Measurements from ENCODE around the gene TSPO. TPM values are rescaled to one million over a fixed set of nuclear protein-coding genes. Genes with fewer than 3 reads are reported as not detected.

Gene TSPO
- total RNA-seq, 1 experiment from 2014 or later, result 195 TPM

DNA sequence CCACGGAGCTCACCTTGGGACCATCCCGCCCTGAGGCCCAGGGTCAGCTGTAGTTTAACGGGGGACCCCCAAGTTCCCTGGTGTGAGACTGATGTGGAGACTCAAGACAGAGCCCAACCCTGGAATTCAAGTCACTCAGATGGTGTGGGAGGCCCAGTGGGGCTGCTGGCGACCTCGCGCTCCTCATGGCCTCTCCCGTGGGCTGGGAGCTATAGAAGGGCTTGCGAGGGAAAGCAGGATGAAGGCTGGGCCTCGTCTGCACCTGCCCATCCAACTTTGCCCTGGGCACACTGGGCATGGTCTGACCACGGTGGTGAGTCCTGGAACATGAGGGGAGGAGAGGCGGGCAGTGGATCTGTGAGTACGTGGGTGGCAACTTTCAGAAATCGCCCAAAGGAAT, 49.2 kb downstream of the TSPO start:
- CTCF ChIA-PET, result no interaction called here
- H3K36me3 Mint-ChIP-seq (ENCODE audit: insufficient read depth, unreplicated experiment), result no peaks in the 10 kb centered on the region
- no peak overlapping the region for H3K4me3 Mint-ChIP-seq (ENCODE audit: low read depth, unreplicated experiment)

DNA sequence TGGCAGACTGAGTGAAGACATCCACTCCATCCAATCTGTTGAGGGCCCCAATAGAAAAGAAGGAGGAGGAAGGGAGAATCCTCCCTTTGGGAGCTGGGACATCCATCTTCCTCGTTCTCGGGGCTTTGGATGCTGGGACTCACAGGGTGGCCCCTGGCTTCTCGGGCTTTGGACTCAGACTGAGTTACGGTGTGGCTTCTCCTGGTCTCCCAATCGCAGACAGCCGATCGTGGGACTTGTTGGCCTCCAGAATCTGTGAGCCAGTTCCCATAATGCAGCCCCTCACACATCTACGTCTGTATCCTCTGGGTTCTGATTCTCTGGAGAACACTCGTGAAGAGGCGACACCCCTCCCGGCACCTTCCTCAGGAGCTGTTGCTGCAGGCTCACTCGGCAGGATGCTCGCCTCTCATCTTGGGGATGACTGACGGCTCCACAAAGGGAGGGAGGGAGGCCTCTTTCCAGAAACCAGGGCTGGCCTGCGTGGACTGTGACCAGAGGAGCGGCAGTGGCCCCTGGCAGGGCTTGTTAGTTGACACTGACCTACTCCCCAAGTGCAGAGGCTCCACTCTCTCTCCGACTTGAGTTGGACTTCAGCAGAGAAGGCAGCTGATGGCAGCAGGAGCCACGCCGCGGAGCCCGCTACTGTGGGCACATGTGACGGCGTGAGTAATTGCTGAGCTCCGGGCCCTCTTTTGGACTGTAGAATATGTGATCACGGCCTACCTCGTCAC, 50.3 kb downstream of the TSPO start:
- H3K4me1 Mint-ChIP-seq (ENCODE audit: low read depth, unreplicated experiment), result peaks cover 12% of the 10 kb centered on the region
- H3K27me3 Mint-ChIP-seq (ENCODE audit: unreplicated experiment), result peaks cover 44% of the 10 kb centered on the region
- DNase-seq, result no peak
- TF ChIP-seq, protein P1, sequence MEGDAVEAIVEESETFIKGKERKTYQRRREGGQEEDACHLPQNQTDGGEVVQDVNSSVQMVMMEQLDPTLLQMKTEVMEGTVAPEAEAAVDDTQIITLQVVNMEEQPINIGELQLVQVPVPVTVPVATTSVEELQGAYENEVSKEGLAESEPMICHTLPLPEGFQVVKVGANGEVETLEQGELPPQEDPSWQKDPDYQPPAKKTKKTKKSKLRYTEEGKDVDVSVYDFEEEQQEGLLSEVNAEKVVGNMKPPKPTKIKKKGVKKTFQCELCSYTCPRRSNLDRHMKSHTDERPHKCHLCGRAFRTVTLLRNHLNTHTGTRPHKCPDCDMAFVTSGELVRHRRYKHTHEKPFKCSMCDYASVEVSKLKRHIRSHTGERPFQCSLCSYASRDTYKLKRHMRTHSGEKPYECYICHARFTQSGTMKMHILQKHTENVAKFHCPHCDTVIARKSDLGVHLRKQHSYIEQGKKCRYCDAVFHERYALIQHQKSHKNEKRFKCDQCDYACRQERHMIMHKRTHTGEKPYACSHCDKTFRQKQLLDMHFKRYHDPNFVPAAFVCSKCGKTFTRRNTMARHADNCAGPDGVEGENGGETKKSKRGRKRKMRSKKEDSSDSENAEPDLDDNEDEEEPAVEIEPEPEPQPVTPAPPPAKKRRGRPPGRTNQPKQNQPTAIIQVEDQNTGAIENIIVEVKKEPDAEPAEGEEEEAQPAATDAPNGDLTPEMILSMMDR (IDR thresholded peaks at IDR 0.05; ENCODE audit: unreplicated experiment), result no peak
- CTCF ChIA-PET, result no interaction called here
- H3K9me3 Mint-ChIP-seq (ENCODE audit: low read depth, unreplicated experiment), result no peaks in the 10 kb centered on the region
- no peaks in the 10 kb centered on the region for H3K36me3 Mint-ChIP-seq (ENCODE audit: insufficient read depth, unreplicated experiment)
- intact Hi-C loops (cut with micrococcal nuclease; ENCODE audit: unreplicated experiment), result no loop called here
- BruUV-seq (replicated peaks), result no TSS peak
- H3K27ac Mint-ChIP-seq (ENCODE audit: unreplicated experiment), result no peak overlapping the region
- H3K4me3 Mint-ChIP-seq (ENCODE audit: low read depth, unreplicated experiment), result no peak overlapping the region

More for the DNA sequence above, 49.2 kb downstream of the TSPO start:
- no peak overlapping the region for H3K27ac Mint-ChIP-seq (ENCODE audit: unreplicated experiment)
- peaks cover 12% of the 10 kb centered on the region for H3K4me1 Mint-ChIP-seq (ENCODE audit: low read depth, unreplicated experiment)
- no TSS peak for BruUV-seq (replicated peaks)
- intact Hi-C loops (cut with micrococcal nuclease; ENCODE audit: unreplicated experiment), result no loop called here
- DNase-seq, result no peak
- no peaks in the 10 kb centered on the region for H3K9me3 Mint-ChIP-seq (ENCODE audit: low read depth, unreplicated experiment)
- TF ChIP-seq, protein P1 (IDR thresholded peaks at IDR 0.05; ENCODE audit: unreplicated experiment), result no peak
- peaks cover 34% of the 10 kb centered on the region for H3K27me3 Mint-ChIP-seq (ENCODE audit: unreplicated experiment)

DNA sequence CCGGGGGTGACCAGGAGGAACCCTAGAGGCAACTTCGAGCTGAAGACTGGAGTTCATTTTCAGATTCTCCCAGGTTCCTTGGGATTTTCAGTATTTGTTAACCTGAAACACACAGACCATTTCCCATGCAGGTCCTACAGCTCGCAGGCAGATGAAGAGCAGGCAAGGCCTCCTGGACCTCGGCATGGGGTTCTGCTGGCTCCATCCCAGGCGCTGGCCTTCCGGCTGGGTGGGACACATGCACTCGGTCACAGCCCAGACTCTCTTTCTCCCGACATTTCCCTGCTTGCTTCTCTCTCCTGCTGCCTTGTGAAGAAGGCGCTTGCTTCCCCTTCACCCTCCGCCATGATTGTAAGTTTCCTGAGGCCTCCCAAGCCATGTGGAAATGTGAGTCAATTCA, 51.0 kb downstream of the TSPO start:
- CTCF ChIA-PET, result no interaction called here
- TF ChIP-seq, protein P1 (IDR thresholded peaks at IDR 0.05; ENCODE audit: unreplicated experiment), result no peak
- Mint-ChIP-seq H3K4me1 (ENCODE audit: low read depth, unreplicated experiment) (peaks cover 12% of the 10 kb centered on the region), H3K27me3 (ENCODE audit: unreplicated experiment) (peaks cover 48% of the 10 kb centered on the region), H3K27ac (ENCODE audit: unreplicated experiment) (no peak overlapping the region), H3K9me3 (ENCODE audit: low read depth, unreplicated experiment) (no peaks in the 10 kb centered on the region), H3K36me3 (ENCODE audit: insufficient read depth, unreplicated experiment) (no peaks in the 10 kb centered on the region), H3K4me3 (ENCODE audit: low read depth, unreplicated experiment) (no peak overlapping the region)
- no TSS peak for BruUV-seq (replicated peaks)
- intact Hi-C loops (cut with micrococcal nuclease; ENCODE audit: unreplicated experiment), result no loop called here
- DNase-seq, result no peak

DNA sequence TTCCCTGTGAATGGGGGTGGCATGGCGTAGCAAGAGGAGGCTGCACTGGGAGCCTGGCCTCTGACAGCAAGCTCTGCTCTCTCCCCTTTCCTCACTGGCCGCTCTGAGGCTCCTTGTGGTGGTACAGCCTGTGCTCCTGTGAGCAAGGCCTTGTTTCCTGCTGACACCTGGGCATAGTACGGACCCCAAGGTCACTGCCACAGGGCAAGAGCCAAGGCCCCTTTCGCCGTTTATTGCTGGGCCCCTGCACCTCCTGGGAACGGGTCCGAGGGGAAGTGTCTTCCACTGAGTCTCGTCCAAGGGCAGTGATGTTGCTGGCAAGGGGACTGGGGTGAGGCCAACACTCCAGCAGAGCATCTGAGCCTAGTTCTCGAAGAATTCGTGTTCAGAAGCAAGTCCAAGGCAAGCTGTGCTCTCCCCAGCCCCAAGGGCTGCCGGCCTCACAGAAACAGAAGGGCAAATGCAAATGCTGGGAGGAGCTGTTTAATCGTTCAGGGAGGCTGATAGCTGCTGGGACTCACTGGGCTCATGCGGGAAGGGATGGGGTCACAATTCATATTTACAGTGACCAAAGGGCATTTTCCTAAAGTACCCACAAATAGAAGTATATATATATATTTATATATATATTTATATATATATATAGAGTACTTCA, 51.5 kb downstream of the TSPO start:
- TF ChIP-seq, protein P1 (IDR thresholded peaks at IDR 0.05; ENCODE audit: unreplicated experiment), result no peak
- Mint-ChIP-seq H3K9me3 (ENCODE audit: low read depth, unreplicated experiment) (no peaks in the 10 kb centered on the region), H3K36me3 (ENCODE audit: insufficient read depth, unreplicated experiment) (no peaks in the 10 kb centered on the region), H3K4me3 (ENCODE audit: low read depth, unreplicated experiment) (no peak overlapping the region), H3K4me1 (ENCODE audit: low read depth, unreplicated experiment) (peaks cover 12% of the 10 kb centered on the region), H3K27me3 (ENCODE audit: unreplicated experiment) (peaks cover 48% of the 10 kb centered on the region), H3K27ac (ENCODE audit: unreplicated experiment) (no peak overlapping the region)
- intact Hi-C loops (cut with micrococcal nuclease; ENCODE audit: unreplicated experiment), result no loop called here
- no peak for DNase-seq
- CTCF ChIA-PET, result no interaction called here
- no TSS peak for BruUV-seq (replicated peaks)
